ENCODE data around the gene AJAP1. TPM values are rescaled to one million over a fixed set of nuclear protein-coding genes. Genes with fewer than 3 reads are reported as not detected.

AJAP1 gene
- total RNA-seq, 1 donor from 2014 or later = 0.21 TPM

DNA sequence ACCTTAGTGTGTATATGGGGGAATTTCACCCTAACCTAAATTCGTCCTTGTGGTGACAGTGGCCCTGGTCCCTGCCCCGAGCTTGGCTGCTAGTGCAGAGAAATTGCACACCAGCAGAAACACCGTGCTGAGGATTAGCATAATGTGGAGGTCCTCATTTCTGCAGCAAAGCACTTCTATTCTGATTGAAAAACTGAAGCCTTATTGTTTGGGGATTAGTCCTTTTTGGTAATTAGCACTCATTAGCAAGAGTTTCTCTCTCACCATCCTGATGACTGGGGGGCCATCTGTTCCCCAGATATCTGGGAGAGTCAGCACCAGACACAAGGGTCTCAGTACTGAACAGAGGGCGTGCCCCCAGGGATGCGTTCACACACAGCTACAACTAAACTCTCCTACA lies 55.2 kb downstream of the AJAP1 start:
- H3K36me3 Mint-ChIP-seq (ENCODE audit: low read depth, unreplicated experiment) = no peaks in the 10 kb centered on the region
- DNase-seq (ENCODE audit: low spot score) = no peak
- H3K4me3 Mint-ChIP-seq (ENCODE audit: unreplicated experiment) = no peak overlapping the region
- peaks cover 11% of the 10 kb centered on the region for H3K4me1 Mint-ChIP-seq (ENCODE audit: unreplicated experiment)
- TF ChIP-seq, protein P1, sequence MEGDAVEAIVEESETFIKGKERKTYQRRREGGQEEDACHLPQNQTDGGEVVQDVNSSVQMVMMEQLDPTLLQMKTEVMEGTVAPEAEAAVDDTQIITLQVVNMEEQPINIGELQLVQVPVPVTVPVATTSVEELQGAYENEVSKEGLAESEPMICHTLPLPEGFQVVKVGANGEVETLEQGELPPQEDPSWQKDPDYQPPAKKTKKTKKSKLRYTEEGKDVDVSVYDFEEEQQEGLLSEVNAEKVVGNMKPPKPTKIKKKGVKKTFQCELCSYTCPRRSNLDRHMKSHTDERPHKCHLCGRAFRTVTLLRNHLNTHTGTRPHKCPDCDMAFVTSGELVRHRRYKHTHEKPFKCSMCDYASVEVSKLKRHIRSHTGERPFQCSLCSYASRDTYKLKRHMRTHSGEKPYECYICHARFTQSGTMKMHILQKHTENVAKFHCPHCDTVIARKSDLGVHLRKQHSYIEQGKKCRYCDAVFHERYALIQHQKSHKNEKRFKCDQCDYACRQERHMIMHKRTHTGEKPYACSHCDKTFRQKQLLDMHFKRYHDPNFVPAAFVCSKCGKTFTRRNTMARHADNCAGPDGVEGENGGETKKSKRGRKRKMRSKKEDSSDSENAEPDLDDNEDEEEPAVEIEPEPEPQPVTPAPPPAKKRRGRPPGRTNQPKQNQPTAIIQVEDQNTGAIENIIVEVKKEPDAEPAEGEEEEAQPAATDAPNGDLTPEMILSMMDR (IDR thresholded peaks at IDR 0.05; ENCODE audit: unreplicated experiment) = no peak
- H3K27ac Mint-ChIP-seq (ENCODE audit: unreplicated experiment) = no peak overlapping the region
- no peaks in the 10 kb centered on the region for H3K9me3 Mint-ChIP-seq (ENCODE audit: unreplicated experiment)
- H3K27me3 Mint-ChIP-seq (ENCODE audit: unreplicated experiment) = peaks cover 16% of the 10 kb centered on the region

- peak; percentile 30 for DNase-seq (ENCODE audit: low spot score)
- H3K9me3 Mint-ChIP-seq (ENCODE audit: unreplicated experiment) = no peaks in the 10 kb centered on the region
- TF ChIP-seq, protein P1 (IDR thresholded peaks at IDR 0.05; ENCODE audit: unreplicated experiment) = no peak
- no peak overlapping the region for H3K27ac Mint-ChIP-seq (ENCODE audit: unreplicated experiment)
- H3K4me3 Mint-ChIP-seq (ENCODE audit: unreplicated experiment) = peak overlapping the region; percentile 63
- peaks cover 11% of the 10 kb centered on the region for H3K4me1 Mint-ChIP-seq (ENCODE audit: unreplicated experiment)
- peaks cover 16% of the 10 kb centered on the region for H3K27me3 Mint-ChIP-seq (ENCODE audit: unreplicated experiment)
- no peaks in the 10 kb centered on the region for H3K36me3 Mint-ChIP-seq (ENCODE audit: low read depth, unreplicated experiment)
Observed at GRCh38 chr1:4710592-4711415, 56.4 kb downstream of the AJAP1 start.

DNA sequence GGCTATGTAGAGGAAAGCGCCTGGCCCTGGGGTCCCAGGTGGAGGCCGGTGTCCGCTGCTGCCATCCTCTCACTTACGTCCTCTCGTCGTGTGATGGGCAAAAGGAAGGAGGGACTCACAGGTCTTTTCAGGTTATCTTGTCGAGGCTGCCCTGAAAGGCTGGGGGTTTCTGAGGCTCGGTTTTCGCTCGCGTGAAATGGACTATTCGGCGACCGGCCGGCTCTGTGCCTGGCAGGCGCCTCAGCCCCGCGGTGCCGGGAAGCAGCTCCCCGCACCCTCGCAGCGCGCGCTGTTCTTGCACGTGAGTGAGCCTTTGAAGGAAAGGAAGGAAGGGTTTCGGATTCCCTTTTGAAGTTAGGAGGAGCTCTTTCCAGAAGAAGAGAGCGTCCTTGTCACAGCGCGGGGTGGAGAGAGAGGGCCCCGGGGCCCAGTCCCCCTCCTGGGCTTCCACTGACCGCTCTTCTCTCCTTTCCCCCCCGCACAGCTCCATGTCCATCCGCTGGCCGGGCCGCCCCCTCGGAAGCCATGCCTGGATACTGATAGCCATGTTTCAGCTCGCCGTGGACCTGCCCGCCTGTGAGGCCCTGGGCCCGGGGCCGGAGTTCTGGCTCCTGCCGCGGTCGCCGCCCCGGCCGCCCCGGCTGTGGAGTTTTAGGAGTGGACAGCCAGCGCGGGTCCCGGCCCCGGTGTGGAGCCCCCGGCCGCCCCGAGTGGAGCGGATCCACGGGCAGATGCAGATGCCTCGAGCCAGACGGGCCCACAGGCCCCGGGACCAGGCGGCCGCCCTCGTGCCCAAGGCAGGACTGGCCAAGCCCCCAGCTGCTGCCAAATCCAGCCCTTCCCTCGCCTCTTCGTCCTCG lies 57.2 kb downstream of the AJAP1 start:
- Mint-ChIP-seq H3K9me3 (ENCODE audit: unreplicated experiment) (no peaks in the 10 kb centered on the region), H3K4me3 (ENCODE audit: unreplicated experiment) (no peak overlapping the region), H3K27ac (ENCODE audit: unreplicated experiment) (no peak overlapping the region), H3K4me1 (ENCODE audit: unreplicated experiment) (peaks cover 11% of the 10 kb centered on the region), H3K36me3 (ENCODE audit: low read depth, unreplicated experiment) (no peaks in the 10 kb centered on the region), H3K27me3 (ENCODE audit: unreplicated experiment) (peaks cover 12% of the 10 kb centered on the region)
- TF ChIP-seq, protein P1 (IDR thresholded peaks at IDR 0.05; ENCODE audit: unreplicated experiment) = no peak
- peak; percentile 22 for DNase-seq (ENCODE audit: low spot score)

- Mint-ChIP-seq H3K27ac (ENCODE audit: unreplicated experiment) (no peak overlapping the region), H3K36me3 (ENCODE audit: low read depth, unreplicated experiment) (no peaks in the 10 kb centered on the region), H3K4me3 (ENCODE audit: unreplicated experiment) (no peak overlapping the region), H3K27me3 (ENCODE audit: unreplicated experiment) (peaks cover 9% of the 10 kb centered on the region), H3K4me1 (ENCODE audit: unreplicated experiment) (peaks cover 11% of the 10 kb centered on the region), H3K9me3 (ENCODE audit: unreplicated experiment) (no peaks in the 10 kb centered on the region)
- TF ChIP-seq, protein P1 (IDR thresholded peaks at IDR 0.05; ENCODE audit: unreplicated experiment) = no peak
- DNase-seq (ENCODE audit: low spot score) = no peak
Observed at GRCh38 chr1:4713669-4714068, 59.3 kb downstream of the AJAP1 start.
